ENCODE data around the gene NUDT16.
"Not testable (repeated sequence)": the region's sequence is repeated elsewhere in the genome, so short reads cannot be mapped to it uniquely, and the experiment has no call there.

The NUDT16 gene

DNA sequence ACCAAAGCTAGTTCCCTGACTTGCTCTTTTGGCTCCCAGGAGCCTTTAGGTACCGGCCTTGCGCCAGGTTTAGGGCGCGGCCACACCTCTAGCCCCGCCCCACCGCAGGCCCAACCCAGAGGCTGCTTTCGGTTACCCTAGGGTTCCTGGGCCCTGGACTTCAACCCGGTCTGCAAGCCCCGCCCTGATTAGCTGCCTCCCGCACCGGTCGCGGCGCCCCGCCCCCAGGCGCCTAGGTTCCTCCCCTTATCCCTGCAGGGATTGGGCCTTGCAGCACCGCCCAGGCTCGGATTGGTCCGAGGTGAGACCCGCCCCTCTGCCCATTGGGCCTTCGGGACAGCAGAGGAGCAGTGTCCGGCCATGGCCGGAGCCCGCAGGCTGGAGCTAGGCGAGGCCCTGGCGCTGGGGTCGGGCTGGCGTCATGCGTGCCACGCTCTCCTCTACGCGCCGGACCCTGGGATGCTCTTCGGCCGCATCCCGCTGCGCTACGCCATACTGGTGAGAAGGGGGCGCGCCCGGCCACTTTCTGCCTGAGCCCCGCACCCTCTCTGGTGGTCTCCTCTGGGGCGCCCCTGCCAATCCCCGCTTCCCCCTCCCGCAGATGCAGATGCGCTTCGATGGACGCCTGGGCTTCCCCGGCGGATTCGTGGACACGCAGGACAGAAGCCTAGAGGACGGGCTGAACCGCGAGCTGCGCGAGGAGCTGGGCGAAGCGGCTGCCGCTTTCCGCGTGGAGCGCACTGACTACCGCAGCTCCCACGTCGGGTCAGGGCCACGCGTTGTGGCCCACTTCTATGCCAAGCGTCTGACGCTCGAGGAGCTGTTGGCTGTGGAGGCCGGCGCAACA is at the start of gene NUDT16:
Gene NUDT16, plus strand, starts transcription at position 330 of the 847 bp plus-strand sequence. Its CDS starts 31 bp downstream, at position 361.
- DNase-seq = peak; percentile 99

DNA sequence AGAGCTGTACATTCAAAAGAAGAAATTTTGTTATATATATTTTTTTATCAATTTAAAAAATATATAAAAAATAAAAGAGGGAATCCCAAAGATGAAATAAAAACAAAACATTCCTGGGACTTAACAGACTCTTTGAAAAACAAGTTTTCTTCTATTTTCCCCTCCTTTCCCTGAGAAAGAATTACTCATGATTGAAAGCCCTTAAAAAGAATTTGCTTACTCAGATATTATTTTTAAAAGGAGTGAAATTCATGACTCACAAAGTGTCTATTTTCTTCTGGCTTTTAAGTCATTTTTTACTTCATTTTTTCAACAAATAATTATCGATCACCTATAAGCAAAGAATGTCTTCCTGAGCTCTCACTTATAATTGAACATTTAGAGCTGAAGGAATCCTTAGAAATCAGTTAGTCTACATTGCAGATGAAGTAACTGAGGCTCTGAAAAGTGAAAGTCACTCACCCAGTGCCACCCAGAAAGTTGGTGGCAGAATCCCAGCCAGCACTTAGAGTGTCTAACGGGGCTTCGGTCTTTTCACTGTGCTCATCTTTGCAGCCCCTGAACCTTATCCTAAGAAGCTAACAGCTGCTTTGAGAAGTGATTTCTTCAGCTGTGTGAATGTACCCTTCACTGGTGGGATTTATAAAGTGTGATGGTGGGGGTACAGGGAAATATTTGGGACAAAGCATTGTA is 42.5 kb upstream of the NUDT16 start:
- DNase-seq = no peak

- DNase-seq = no peak
Observed at GRCh38 chr3:131341761-131342160, 39.8 kb upstream of the NUDT16 start.

DNA sequence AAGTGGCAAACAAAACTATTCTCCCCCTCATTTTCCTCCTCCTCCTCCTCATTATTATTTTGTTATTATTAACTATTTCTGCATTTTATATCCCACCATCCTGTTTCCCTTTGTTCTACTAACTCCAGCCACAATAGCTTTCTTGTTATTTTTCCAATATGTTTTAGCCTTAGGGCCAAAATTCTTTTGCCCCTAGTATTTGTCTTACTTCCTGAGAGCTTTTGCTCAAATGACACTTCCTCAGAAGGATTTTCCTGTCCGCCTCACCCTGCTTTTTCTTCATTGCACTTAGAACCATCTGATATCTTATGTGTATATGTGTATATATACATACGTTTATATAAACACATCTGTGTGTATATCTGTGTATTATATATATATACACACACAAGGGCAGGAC is 32.7 kb upstream of the NUDT16 start:
- no peak for DNase-seq

GRCh38 chr3:131349454-131349853 is 32.1 kb upstream of the NUDT16 start:
- DNase-seq = no peak

- DNase-seq = no peak
Observed at GRCh38 chr3:131349946-131350347, 31.6 kb upstream of the NUDT16 start.

GRCh38 chr3:131350506-131350905 is 31.1 kb upstream of the NUDT16 start:
- no peak for DNase-seq

DNA sequence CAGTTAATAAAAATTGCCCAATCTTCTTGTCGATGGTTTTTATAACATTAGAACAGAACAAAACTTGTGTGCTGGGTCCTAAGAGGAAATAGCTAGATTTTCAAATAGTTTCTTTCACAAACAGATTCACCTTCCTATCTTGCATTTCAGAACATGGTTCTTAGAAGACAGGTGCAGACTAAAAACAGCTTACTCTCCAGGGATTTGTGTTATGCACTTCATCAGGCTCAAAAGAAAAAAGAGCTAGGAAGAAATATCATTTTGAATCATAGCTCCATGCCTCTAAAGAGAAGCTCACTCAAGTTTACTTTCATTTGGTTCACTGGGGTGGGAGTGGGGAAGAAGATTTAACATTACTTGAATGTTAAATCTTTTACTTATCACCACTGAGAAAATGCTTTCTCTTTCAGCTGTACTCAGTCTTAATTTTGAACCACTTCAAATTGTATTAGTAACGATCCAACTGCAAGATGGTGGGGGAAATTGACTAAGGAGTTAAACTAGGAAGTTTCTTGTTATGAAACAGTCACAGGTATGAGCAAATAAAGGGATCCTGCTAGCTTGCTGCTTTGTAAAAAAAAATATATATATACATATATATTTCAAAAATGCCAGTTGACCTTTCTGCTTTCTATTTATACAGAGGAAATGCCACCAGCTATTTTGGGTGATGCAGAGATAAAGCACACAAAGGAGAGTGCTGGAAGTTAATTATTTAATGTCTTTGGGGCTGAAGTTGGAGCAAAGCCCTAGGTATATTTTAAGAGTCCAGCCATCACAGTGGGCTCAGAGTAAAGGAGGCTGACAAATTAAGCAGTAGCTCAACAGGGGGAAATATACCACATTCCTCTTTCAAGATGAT is 28.3 kb upstream of the NUDT16 start:
- DNase-seq = no peak

DNA sequence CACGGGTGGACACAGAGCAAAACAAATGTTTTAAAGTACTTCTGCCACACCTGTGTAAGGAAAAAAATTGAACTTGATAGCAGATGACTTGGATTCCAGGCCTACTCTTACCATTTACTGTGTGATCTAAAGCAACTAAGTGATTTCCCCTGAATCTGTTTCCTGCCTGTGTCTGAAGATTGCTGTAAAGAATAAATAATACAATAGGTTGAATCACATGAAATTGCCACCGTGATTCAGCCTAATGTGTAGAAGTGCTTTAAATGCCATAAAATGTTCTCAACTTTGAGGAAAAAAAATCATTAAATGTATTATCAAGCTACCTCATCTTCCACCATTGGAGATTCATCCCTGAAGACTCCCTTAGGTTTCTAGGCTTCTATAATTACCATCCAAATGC is 27.6 kb upstream of the NUDT16 start:
- no peak for DNase-seq

DNA sequence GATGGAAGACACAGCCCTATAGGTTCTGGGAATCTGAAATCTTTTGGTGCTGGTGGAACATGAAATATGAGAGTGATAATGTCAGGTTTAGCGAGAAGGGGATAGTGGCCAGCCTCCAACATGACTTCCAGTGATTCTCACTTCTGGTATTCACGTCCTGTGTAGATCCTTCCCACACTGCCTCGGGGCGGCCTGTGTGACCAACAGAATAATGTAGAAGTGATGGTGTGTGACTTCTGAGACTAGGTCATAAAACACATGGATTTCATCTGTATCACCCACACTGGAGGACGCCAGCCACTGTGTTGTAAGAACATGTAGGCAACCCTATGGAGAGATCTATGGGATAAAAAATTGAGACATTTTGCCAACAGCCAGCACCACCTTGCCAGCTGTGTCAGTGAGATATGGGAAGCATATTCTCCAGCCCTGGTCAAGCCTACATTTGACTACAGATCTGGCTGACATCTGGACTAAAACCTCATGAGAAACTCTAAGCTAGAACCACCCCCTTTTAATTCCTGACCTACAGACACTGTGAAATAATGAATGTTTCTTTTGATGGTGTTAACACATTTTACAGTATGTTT is 25.5 kb upstream of the NUDT16 start:
- DNase-seq = no peak

- no peak for DNase-seq
Observed at GRCh38 chr3:131357275-131357674, 24.3 kb upstream of the NUDT16 start.

DNA sequence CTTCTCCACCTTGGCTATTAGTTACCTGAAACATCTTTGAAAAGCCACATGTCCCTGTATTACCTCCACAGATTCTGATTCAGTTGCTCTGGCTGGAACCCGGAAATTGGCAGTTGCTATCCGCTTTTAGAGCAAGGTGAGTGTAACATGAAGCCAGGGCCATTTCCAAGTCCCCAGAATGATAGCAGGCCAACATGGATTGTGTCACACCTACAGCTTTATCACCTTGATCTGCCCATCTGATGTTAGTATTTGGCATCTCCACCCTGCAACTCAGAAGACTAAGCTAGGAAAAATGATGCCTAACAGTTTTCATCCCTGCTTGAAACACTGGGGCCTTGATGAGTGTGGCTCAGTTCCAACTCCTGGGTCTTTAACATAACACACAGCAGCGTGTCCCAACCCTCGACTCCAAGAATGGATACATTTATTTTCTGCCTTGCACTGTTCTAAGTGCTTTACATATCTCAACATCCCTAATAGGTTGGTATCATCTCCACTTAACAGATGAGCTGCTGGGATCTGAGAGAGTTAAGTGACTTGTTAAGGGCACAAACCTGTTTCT is 21.3 kb upstream of the NUDT16 start:
- no peak for DNase-seq

- peak; percentile 14 for DNase-seq
Observed at GRCh38 chr3:131361066-131361463, 20.5 kb upstream of the NUDT16 start.

DNA sequence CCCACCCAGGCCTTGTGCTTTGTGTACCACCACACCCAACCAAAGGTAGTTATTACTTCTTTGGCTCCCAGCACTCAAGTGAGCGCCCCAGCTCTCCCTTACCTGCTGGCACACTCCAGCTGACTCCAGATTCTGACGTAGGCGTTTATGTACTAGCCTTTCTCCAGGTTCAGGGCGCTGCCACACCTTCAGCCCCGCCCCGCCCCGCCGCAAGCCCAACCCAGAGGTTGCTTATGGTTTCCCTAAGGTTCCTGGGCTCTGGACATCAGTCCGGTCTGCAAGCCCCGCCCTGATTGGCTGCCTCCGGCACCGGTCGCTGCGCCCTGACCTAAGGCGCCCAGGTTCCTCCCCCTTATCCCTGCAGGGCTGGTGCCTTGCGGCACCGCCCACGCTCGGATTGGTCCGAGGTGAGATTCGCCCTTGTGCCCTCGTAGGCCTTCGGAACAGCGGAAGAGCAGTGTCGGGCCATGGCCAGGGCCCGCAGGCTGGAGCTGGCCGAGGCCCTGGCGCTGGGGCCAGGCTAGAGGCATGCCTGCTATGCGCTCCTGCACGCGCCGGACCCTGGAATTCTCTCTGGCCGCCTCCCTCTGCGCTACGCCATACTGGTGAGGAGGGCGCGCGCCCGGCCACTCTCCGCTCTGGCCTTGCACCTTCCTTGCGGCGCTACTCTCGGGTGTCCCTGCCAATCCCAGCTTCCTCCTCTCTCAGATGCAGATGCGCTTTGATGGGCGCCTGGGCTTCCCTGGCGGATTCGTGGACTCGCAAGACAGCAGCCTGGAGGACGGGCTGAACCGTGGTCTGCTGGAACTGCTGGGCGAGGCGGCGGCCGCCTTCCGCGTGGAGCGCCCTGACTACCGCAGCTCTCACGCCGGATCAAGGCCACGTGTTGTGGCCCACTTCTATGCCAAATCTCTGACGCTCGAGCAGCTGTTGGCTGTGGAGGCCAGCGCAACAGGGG is 19.8 kb upstream of the NUDT16 start:
- peak; percentile 57 for DNase-seq

DNA sequence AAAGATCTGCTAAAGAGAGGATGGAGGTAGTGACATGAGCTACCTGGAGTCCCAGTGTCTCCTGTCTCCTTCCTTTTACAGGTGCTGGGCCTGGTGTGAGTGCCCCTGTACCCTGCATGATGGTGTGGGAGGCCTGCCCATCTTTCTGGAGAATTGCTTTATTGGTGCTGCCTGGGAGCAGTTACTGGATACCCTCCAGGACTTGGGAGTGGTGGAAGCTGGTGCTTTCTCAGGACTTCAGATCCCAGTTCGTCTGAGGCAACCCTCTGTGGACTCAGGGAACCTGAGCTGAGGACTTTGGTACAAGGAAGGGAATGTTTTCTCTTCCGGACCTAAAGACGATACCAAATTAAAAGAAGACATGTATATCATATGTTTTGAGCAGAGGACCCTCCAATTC is 18.3 kb upstream of the NUDT16 start:
- no peak for DNase-seq

DNA sequence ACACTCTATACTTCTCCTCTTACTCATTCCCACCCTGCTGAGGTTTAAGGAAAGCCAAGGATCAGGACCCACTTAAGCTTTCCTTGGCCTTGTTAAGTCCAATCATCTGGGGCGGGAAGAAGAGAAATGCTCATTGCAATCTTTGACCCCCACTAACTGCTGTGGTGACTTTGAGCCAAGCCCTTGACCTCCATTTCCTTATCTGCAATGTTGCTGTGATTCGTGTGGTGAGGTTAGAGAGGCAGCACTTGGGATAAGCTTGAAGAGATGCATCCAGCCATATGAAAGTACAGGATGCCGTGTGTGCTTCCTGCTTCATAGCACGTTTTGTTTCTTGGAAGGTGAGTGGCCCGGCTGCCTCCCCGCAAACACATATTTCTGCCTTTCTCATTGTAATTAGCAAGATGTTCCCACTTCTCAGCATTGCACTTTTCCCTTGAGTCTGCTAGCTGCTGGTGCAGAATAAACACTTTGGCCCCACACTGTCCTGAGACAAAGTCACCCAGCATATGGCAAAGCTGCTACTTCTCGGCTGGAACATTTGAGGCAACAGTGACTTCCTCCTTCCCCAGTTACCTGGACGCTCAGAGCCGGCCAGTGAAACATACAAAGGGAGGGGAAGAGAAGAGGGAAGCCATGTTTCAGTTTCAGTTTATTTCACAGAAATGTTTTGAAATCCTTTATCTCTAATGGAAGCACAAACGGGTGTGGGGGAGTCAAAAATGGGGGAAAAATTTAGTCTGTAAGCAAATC is 10.5 kb upstream of the NUDT16 start:
- DNase-seq = no peak

DNA sequence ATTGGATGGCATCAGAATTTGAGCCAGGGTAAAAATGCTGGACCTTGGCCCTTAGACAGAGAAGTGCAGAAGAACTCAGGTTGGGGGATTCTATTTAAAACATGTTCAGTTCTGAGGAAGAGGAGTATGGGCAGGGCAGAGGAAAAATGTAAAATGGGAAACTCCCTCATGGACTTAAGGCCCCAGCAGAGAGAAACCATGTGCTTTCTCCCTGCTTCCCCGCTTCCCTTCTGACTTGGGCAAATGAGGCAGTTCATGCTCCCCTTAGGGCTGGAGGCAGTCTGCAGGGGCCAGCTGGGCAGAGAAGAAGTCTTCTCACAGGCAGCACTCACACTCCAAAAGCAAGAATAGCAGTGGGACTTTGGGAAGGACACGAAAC is 9.9 kb upstream of the NUDT16 start:
- no peak for DNase-seq

DNA sequence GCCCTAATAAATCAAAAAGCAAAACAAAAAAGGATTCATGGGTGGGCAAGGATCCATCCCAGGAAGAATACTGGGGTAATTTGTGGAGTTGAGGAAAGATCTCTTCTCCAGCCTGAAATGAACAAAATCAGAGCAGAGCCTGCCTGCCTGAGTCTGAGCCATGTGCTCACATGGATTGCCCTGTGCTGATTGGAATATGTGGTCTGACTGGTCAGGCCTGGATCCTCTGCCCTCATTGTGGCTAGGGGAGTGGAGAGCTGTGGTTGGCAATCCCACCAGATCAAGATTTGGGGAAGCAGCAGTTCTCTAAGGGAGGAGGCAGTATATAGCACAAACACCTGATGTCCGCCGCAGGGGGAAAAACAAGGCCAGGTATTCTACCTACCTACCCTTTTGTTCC is 6.8 kb upstream of the NUDT16 start:
- no peak for DNase-seq

DNA sequence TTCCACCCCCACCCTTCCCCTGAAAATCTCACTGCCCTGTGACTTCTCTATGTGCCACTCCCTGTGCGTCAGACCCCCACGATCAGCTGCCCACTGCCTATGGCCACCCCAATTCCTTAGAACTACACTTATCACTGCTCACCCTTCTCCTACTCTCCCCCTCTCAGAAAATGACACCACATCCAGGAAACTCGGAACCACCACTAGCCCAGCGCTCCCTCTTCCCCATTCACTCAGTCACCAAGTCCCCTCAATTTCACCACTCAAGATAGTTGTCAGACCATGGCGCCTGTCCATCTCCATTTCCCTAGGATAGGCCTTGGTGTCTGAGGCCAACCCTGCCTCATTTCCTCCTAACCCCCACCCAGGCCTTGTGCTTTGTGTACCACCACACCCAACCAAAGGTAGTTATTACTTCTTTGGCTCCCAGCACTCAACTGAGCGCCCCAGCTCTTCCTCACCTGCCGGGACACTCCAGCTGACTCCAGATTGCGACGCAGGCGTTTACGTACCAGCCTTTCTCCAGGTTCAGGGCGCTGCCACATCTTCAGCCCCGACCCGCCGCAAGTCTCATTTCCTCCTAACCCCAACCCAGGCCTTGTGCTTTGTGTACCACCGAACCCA is 641 bp upstream of the NUDT16 start:
- not testable (repeated sequence) for DNase-seq
